GM06990 (cell line): ENCODE data around the gene WWC2.
"Not testable (repeated sequence)": the region's sequence is repeated elsewhere in the genome, so short reads cannot be mapped to it uniquely, and the experiment has no call there.

Source experiments
- DNase-seq: peaks from one replicate; pipeline ENCODE4 v3.0.0-alpha.2; 2011; ENCODE audit not compliant: insufficient read length; ENCODE audit errors: extremely low read depth
- H3K27me3 ChIP-seq: replicated peaks from 2 replicates; pipeline ENCODE4 v1.6.0; 2011; ENCODE audit warnings: low read length; ENCODE audit not compliant: control insufficient read depth, insufficient read depth
- H3K36me3 ChIP-seq: 2 replicates; pipeline ENCODE4 v1.5.1; 2011; ENCODE audit warnings: low read length; ENCODE audit not compliant: control insufficient read depth, insufficient read depth
- H3K4me3 ChIP-seq: replicated peaks from 2 replicates; pipeline ENCODE4 v1.5.1; 2011; ENCODE audit warnings: low read depth, mild to moderate bottlenecking, control low read depth, low read length
- TF ChIP-seq, protein P1 (sequence below): IDR thresholded peaks from 2 replicates; pipeline ENCODE4 v1.5.1; 2011; ENCODE audit warnings: low read length, control low read depth, mild to moderate bottlenecking, inconsistent platforms; ENCODE audit not compliant: insufficient read depth, poor library complexity, severe bottlenecking

Gene WWC2

DNA sequence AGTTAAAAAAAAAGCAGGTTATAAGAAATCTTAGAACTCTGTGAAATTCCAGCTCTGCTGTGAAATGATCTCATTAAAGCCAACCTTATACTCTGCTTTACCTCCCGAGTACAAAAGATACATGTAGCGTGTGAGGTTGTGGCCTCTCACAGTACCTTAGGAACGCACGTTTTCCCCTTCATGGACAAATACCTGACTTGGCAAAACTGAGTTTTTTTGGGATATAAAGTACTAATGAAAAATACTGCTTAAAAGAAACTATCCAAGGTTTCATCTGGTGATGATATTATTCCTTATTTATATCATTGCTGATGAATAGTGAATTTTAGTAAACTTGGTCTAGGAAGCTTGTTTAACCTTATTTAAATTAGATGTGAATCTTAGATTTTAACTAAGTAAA, 48.9 kb downstream of the WWC2 start:
- Histone ChIP-seq H3K27me3 (no peaks in the 10 kb centered on the region; the same call in 1 of the 2 replicates), H3K4me3 (no peak overlapping the region), H3K36me3 (no peaks in the 10 kb centered on the region)
- no peak for DNase-seq
- TF ChIP-seq, protein P1, sequence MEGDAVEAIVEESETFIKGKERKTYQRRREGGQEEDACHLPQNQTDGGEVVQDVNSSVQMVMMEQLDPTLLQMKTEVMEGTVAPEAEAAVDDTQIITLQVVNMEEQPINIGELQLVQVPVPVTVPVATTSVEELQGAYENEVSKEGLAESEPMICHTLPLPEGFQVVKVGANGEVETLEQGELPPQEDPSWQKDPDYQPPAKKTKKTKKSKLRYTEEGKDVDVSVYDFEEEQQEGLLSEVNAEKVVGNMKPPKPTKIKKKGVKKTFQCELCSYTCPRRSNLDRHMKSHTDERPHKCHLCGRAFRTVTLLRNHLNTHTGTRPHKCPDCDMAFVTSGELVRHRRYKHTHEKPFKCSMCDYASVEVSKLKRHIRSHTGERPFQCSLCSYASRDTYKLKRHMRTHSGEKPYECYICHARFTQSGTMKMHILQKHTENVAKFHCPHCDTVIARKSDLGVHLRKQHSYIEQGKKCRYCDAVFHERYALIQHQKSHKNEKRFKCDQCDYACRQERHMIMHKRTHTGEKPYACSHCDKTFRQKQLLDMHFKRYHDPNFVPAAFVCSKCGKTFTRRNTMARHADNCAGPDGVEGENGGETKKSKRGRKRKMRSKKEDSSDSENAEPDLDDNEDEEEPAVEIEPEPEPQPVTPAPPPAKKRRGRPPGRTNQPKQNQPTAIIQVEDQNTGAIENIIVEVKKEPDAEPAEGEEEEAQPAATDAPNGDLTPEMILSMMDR: no peak

DNA sequence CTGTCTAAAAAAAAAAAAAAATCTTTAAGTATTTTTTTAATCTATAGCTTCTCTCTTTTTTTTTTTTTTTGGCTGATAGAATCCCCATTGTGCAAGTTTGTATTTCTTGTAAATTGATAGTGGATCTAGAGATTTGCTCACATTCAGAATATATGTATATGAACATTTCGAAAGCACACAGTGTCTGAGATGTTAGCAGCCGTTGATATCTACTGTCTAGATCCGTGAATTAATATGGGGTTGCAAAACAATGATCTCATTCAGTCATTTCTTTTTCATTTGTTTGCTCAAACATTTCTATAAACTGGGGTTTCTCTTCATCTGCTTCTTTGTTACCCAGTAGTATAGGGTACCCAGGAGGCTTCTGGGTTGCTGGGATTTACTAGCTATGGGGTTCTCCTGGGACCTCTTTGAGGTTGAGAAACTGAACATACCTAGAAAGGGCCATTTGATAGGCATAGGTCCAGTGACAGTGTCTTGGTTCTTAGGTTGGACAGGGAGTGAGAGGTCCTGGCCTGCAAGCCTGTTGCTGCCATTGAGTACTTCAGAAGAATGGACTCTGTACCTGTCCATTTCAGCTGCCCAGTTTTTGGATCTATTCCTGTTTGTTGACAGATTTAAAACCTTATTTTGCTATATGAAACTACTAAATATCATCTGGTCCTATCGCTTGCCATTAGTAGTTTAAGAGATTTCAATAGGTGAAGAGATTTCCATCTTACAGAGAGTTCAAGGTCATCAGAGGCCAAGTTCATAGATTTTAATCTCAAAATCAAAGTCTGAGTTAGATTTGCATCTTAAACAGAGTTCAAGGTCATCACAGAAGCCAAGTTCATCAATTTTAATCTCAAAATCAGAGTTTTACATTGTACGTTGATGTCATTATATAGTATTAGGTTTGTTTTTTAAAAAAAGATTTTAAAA, 50.8 kb downstream of the WWC2 start:
- TF ChIP-seq, protein P1: no peak
- H3K4me3 ChIP-seq: no peak overlapping the region
- DNase-seq: no peak

GRCh38 chr4:183150664-183151063, 51.6 kb downstream of the WWC2 start:
- H3K27me3 ChIP-seq, H3K4me3 ChIP-seq, H3K36me3 ChIP-seq, DNase-seq: not testable (repeated sequence)

More for the DNA sequence above, 50.8 kb downstream of the WWC2 start:
- H3K27me3 ChIP-seq: no peaks in the 10 kb centered on the region; the same call in 1 of the 2 replicates
- H3K36me3 ChIP-seq: no peaks in the 10 kb centered on the region

- not testable (repeated sequence) for H3K4me3 ChIP-seq, DNase-seq, H3K36me3 ChIP-seq, H3K27me3 ChIP-seq
These were observed 53.2 kb downstream of the WWC2 start for GRCh38 chr4:183152232-183152631.

- DNase-seq: no peak
- no peak overlapping the region for H3K4me3 ChIP-seq
- TF ChIP-seq, protein P1: no peak
- H3K36me3 ChIP-seq: no peaks in the 10 kb centered on the region
- no peaks in the 10 kb centered on the region for H3K27me3 ChIP-seq
These were observed 54.3 kb downstream of the WWC2 start for GRCh38 chr4:183153190-183153916.

- H3K4me3 ChIP-seq: no peak overlapping the region
- DNase-seq: no peak
- no peaks in the 10 kb centered on the region for H3K27me3 ChIP-seq
- TF ChIP-seq, protein P1: no peak
- no peaks in the 10 kb centered on the region for H3K36me3 ChIP-seq
These were observed 55.8 kb downstream of the WWC2 start for GRCh38 chr4:183154701-183155391.
